Activated CD4-positive, alpha-beta T cell treated with anti-CD3 and anti-CD28 coated beads, Interleukin-2, amount 50 U/mL, for 16 hours (primary cell): ENCODE results near the gene KAZN.

Experiments
- DNase-seq: peaks from one replicate; pipeline ENCODE4 v3.0.0-alpha.2; 2020

Gene KAZN

DNA sequence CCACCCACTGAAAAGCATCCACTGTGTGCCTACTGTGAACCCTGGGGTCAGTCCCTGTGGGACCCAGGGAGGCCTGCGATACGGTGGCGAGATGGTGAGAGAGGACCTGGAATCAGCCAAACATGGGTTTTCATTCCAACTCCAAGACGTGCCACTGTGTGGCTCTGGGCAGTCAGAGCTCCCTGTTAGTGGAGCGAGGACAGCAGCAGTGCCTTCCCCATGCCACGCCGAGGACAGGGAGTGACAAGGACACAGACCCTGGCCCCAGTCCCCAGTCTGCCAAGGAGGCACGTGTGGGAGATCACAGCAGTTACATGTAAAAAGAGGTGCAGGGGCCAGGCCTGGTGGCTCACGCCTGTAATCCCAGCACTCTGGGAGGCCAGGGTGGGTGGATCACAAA, 504.2 kb downstream of the KAZN start:
- no peak for DNase-seq

DNA sequence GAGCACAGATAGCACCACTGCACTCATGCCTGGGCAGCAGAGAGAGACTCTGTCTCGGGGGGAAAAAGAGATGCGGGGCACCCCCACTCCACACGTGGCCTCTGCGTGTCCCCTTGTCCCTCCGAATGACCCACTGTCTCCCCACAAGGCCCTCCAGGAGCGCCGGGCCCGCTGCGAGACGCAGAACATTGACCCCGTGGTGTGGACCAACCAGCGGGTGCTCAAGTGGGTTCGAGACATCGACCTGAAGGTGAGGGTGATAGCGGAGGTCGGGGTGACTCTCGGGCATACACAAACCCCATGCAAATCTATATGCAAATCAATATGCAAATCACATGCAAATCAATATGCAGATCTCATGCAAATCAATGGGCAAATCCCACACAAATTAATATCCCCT, 504.7 kb downstream of the KAZN start:
- DNase-seq: no peak

DNA sequence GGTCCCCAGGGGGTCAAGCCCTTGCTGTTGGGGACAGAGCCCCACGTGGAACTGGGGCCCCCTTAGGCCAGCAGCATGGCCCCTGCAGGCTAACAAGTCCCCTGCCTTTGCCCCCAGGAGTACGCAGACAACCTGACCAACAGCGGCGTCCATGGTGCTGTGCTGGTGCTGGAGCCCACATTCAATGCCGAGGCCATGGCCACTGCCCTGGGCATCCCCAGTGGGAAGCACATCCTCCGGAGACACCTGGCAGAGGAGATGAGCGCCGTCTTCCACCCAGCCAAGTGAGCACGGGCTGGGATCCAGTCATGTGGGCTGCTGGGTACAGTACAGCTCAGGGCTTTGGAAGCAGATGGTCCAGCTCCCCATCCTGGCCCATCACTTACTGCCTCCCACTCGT, 505.4 kb downstream of the KAZN start:
- DNase-seq: no peak

DNA sequence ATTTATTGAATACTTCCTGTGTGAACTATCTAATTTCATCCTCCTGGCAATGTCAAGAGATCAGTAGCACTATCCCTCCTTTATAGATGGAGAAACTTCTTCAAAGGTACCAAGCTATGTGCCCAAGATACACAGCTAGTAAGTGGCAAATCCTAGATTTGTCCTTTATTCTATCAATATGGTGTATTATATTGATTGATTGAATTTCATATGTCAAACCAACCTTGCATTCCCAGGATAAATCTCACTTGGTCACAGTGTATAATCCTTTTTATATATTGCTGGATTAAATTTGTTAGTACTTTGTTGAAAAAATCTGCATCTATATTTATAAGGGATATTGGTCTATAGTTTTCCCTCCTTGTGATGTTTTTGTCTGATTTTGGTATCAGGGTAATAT, 506.3 kb downstream of the KAZN start:
- DNase-seq: no peak

DNA sequence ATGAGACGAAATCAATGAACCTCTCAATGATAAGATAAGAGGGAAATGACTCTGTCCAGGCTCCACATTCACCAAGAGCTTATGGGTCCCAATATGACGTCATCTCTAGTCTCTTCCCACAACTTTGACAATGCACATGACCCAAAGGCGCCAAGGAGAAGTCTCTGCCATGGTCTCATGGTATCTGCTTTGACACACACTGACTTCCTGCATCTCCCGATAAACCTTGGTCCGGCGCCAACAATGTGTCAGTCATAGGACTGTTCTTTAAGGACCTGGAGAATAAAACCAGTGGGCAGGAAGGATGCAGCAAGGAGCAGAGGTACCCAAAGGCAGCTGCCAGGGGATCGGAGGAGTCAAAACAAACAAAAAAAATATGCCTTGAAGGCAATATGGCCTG, 508.1 kb downstream of the KAZN start:
- no peak for DNase-seq

DNA sequence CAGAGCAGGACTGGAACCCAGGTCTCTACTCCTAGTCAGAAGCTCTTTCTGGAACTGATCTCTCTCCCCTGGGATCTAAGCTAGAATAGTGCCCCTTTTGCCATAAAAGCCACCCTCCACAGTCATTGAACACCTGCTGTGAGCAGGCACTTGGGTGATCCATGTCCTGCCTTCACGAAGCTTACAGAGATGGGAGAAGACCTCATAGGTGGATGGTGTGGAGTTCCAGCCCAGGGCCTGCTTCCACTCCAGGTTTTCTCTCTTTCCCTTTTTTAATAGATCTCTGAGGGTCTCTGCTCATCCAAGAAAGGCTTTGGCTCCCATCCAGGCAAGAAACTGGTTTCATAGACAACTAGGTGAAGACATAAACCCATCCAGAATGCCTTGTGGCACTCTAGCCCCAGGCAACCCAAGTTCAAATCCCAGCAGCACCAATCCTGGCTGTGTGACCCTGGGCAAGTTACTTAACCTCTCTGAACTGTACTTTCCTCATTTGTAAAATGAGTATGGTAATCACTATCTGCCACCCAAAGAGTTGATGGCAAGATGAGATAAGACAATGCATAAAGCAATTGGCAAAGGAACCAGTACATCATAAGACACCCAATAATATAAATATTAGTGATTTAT, 508.7 kb downstream of the KAZN start:
- no peak for DNase-seq

DNA sequence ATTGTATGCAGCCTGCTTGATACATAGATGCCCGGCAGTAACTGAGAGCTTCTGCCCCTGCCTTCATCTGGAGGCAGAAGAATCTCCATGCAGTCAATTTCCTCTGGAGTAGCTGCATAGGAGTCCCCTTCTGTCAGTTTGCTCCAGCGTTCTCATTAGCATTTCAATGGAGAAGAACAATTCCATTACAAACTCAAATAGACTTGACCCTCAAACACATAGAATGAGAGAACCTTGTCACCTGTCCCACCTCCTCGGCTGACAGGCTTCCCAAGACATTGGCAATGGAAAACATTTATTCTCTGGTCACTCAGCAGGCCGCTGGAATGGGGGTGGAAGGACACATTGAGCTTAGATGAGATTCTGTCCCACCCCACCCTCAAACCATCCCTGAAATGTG, 509.4 kb downstream of the KAZN start:
- no peak for DNase-seq

DNA sequence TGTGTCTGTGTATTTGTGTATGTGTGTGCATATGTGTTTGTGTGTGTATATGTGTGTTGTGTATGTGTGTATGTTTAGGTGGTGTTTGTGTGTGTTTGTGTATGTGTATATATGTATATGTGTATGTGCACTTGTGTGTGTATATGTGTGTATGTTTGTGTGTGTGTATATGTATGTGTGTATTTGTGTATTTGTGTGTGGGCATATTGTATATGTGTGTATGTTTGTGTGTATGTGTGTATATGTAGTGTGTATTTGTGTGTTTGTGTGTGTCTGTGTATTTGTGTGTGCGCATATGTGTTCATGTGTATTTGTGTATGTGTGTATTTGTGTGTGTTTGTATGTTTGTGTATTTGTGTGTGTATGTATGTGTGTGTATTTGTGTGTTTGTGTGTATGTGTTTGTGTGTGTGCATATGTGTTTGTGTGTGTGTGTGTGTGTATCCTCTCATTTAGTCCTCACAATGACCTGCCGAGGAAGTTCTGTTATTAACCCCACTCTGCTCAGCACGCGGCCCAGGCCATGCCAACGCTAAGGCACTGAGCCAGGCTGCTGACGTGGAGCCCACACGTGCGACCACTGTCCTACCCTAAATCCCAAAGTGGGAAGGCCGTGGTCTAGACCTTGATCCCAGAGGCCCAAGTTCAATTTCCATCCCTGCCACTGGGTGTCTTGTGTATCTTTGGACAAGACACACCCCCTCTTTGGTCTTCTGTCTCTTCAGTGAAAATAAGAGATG, 511.8 kb downstream of the KAZN start:
- DNase-seq: no peak

DNA sequence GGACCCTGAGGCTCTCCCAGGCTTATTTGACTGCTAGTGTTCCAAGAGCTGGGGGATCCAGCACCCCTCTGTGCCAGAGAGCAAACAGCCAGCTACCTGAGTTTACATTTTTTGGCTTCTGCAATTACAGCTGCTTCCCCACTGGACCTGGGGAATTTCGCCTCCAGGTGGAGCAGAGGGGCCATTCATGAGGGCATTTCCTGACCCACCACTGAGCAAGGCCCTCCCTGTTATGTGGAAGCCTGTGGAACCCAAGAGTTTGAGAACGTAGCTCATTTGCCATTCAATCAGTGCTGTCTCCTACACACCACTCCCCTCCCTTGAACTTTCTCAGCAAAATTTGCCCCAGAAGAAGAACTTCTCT, 512.4 kb downstream of the KAZN start:
- DNase-seq: no peak

DNA sequence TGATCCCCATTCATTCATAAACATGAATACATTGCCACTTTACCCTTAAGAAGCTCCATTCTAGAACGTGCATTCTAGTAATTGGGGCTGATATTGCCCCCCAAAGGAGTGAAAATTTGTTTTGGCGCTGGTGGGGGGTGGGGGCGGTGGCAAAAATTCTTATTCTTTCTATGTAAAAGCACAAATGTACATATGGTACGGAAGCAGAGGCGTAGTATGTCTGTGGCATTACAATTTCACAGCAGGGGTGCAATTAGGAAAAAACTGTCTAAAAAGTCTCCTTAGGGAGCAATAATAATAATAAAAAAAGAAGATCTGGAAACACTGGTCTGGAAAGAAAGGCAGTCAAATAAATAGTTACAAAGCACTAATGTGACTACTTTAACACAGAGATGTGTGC, 514.7 kb downstream of the KAZN start:
- DNase-seq: no peak

DNA sequence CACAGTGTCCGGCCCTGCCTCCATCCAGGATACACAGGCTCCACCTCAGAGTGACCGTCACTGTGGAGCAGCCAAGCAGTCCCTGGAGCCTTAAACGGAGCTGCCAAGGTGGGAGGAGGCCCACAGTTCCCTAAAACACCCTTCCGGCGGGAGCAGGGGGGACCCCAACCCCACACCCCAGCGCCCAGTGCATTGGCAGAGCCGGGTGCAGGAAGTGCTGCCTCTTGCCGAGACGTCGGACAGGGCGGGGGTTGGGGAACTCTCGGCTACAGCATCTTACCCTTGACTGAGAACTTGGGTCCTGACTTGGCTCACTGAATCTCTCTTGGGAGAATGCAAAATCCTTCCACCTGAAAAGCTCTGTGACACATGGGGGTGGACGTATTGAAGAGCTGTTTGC, 516.4 kb downstream of the KAZN start:
- no peak for DNase-seq

DNA sequence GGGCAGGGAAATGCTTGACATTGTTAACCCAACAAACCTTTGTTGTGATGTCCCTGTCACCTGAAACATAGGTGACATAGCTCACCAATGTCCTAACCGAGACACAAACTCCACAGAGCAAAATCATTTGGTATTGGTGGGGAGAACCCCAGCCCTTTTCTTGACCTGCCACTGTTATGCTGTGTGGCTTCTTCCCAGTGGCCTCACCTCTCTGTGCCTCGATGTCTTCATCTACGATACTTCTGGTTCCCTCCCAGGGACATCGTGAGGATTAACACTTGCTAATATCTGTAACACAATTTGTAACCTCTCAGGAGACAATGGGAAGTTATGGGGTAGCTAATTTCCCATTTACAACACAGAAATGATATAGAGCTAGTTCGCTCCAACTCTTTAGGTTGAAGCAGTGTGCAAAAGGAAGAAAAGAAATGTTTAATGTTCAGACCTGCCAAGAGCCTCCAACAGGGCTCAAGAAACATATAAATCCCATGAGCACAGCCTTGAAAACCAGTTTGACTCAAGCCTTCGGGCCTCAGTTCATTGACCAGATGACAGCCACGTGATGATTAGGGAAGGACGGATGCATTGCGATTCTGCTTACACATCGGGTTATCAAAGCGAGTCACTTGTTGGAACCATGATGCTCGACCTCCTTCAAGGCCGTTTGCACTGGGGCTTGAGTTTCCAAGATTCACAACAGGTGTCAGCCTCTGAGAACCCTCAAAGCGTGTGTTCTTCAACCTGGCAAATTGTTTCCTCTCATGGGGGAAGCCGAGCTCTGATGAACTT, 517.3 kb downstream of the KAZN start:
- DNase-seq: no peak

DNA sequence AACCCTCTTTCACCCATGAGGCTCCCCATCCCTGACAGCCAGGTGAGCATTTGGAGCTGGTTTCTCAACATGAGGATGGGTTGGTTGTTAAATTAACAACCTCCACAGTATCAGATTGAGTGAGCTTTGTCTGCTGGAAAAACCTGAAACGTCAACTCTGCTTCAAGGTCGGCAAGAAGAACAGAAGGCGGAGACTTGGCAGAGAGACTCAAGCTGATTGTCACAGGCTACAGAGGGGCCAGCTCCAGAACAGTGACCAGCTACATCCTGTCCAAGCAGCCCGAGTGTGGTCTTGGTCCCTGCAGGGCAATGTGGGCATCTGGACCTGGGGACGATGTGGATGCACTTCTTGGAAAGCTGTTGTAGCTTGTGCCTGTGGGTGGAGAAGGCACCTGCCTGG, 518.5 kb downstream of the KAZN start:
- DNase-seq: no peak

DNA sequence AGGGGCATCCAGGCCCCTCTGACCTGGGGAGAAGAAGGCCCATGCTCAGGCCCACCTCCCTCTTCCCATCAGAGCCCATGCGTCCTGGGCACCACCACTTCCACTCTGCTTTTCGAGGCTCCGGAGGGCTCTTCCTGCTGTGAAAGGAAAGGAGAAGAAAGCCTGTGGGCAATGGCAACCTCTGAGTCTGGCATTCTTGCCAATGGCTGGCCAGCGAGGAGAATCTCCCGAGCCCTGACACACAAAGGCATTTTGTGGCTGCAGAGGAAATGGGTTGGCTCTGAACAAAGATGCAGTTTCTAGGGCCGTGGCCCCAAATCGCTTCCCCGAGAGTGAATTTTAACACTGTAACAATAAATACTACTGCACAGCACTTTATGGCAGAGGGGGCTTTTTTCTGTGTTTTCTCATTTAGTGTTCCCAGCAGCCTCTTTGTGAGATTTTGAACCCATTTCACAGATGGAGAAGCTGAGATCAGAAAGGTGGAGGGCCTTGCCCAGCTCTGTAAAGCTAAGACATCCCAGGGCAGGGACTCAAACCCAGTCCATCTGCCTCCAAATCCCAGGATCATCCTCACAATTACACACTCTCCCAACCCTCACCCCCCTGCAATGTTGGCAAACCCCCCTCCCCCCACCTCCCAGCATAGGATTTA, 519.3 kb downstream of the KAZN start:
- DNase-seq: no peak

DNA sequence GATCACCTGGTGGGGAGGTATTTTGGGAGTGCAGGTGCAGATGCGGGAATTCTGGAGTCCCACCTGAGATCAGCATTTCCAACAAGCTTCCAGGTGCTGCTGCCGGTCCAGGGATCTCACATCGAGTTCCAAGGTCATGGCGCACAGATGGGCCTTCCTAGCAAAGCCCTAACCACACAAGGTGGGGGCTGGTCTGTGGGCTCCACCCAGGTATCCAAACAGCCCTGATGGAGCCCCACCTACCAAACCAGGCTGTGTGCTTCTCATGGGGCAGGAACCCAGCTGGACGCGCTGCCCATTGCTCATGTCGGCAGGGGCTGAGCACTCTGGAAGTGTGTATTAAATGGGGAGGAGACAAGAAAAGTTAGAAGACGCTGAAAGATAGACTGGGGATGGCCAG, 520.1 kb downstream of the KAZN start:
- DNase-seq: no peak

DNA sequence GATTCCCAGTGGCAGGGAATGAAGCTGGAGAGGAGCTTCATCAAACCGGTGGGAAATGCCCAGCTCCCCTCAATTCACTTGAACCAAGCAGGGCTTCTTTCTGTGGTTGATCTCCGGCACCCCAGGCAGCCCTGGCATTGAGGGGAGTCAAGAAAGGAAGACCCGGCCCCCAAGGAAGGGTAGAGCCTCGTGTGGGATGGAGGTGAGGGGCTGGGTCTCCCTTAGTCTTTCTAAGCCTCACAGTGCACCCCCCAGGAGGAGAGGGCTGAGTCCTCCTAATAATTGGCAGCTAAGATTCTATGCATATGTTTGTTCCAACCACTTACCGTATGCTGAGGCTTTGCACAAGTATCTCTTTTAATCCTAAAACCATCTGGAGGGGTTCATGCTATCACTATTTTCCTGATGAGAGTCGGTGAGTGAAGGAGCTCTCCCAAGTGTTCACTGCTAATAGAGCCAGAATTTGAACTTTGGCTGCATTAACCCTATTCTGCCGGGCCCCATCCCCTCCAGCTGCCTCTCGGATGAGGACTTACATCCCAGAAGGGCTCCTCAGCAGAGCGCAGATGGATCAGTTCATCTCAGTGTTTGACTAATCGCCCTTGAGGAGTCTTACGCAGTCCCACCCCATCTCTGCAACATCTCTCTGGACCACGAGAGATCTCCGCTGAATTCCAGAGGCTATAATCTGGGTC, 521.9 kb downstream of the KAZN start:
- no peak for DNase-seq

DNA sequence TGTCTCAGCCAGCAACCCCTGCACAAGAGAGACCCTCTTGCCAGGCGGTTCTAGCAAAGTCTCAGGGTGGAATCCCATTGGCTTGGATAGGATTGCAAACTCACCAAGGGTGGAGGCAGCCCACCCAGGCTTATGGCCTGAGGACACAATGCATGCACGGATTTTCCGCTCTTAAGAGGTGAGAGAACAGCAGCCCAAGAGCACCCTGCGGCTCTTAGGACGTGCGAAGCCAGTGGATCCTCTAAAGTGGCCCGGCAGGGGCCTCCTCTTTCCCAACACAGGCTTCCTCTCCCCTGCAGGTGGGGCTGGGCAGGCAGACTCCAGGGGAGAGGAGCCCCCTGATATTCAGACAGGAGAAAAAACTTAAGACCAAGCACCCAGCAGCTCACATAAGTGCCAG, 523.8 kb downstream of the KAZN start:
- no peak for DNase-seq

DNA sequence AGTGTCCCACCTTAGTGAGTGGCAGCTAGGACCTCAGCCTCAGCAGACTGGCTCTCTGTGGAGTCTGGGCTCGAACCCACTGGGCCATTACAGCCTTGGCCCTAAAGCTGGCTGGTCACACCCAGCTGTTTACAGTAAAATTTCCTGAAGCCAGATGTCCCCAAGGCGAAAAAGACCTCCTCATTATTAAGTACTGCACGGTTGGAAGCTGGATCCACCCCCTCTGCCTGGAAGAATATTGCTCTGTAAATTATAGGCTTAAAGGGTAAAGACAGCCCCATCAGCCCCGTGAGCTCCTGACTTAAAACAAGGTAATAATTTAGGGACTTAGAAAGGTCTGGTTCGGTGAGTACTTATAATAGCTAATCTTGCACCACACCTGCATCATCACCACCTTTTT, 524.8 kb downstream of the KAZN start:
- DNase-seq: no peak

DNA sequence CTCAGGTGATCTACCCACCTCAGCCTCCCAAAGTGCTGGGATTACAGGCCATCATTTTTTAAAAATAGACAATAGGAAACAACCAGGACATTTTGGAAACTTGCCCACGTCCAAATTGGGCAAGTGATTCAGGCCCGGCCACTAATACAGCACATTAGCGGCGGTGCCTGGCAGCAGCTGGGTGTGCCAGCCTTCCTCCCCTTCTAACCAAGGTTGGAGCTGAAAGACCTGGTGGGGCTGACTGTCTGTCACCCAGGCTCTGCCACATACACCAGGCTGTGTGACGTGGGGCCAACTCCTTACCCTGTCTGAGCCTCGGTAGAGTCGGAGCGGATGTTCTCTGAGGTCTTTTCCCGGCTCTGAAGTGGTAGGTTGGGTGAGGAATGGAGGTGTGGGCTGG, 525.4 kb downstream of the KAZN start:
- no peak for DNase-seq

DNA sequence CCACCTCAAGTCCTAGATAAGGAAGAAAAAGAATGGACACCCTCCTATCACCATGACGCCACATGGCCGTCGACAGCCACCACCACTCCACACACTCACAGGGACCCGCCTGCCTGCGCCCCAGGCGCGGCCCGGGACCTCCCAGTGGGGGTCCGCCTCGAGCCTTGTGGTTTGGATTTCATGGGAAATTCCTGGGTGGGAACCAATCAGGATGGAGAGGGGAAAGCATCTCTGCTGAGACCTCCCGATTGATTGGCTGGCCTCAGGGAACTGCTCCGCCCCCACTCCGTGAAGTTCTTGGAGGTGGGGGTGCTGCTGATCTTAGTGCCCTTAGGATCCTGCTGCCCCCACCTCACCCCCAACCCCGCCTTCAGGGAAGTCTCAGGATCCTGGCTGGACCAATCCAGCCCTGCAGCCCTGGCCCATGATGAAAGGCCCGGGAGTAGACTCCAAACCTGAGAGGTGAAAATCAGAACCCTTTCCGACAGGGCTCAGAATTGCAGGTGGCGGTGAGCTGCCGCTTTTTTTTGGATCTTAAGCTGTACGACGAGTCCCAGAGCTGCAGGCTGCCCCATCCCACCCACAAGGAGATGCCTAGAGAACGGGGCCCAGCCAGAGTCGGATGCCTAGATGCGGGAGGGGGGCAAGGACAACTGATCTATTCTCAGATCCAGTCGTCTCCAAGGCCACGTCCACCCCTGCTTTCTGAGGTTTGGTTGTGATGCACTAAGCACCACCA, 526.0 kb downstream of the KAZN start:
- DNase-seq: no peak

DNA sequence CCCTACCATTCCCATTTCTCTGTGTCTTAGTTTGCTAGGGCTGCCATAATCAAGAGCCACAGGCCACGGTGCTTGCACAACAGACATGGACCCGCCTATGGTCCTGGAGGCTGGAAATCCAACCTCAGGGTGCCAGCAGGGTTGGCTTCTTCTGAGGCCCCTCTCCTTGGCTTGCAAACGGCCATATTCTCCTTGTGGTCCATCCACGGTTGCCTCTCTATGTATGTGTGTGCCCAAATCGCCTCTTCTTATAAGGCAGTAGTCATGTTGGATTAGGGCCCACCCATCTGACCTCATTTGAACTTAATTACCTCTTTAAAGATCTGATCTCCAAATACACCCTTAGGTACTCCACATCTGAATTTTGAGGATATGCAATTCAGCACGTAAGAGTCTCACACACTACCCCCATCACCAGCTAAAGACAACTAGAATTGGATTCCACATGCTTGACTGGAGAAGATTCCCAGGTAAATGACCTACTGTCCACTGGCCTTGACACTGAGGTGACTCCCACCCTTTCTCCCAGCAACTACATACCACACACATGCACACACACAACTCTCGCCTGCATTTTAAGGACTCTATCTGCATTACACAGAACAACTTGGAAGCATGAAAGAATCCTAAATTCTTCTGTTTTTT, 526.7 kb downstream of the KAZN start:
- DNase-seq: no peak

DNA sequence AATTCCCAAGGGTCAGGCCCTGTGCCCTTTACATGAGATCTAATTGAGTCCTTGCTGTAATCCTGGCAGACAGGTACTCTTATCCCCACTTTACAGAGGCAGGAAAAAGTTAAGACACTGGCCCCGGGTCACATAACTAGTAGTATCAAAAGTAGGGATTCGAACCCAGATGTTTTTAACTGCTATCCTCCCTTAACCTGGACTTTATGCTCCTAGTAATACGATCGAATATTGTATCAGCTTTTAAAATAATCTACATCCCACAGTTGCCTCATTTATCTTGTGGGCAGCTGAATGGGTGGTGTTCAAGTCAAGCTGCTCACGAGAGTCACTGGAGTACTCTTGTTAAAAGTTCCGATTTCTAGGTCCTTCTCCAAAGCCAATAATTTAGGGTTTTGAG, 529.6 kb downstream of the KAZN start:
- DNase-seq: no peak
